ENCODE results near the gene EEFSEC.

DNA sequence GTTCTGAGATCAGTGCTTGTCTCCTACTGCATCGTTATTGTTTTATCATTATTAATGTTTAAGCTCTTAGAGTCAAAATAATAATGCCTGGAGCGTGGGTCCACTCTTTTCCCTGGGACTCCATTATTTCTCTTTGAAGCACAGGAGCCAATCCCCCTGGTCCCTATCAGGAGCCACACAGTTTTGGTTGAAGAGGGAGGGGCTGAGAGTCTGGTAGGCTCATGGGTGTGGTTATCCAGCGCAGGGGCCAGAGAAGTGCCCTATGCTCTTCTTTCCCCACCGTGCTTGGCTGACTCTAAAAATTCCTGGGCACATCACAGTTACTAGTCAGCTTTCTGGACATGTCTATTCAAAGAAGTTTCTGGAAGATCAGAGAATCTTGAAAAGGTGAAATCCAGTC, 191.9 kb downstream of the EEFSEC start:
- TF ChIP-seq, protein P1, sequence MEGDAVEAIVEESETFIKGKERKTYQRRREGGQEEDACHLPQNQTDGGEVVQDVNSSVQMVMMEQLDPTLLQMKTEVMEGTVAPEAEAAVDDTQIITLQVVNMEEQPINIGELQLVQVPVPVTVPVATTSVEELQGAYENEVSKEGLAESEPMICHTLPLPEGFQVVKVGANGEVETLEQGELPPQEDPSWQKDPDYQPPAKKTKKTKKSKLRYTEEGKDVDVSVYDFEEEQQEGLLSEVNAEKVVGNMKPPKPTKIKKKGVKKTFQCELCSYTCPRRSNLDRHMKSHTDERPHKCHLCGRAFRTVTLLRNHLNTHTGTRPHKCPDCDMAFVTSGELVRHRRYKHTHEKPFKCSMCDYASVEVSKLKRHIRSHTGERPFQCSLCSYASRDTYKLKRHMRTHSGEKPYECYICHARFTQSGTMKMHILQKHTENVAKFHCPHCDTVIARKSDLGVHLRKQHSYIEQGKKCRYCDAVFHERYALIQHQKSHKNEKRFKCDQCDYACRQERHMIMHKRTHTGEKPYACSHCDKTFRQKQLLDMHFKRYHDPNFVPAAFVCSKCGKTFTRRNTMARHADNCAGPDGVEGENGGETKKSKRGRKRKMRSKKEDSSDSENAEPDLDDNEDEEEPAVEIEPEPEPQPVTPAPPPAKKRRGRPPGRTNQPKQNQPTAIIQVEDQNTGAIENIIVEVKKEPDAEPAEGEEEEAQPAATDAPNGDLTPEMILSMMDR (IDR thresholded peaks at IDR 0.05; ENCODE audit: insufficient read depth, low read depth, low read length), result no peak
- TF ChIP-seq EZH2 (IDR thresholded peaks at IDR 0.05; ENCODE audit: insufficient read depth, low read length), result no peak
